Endothelial cell of umbilical vein (primary cell): ENCODE data around the gene TRAF3. TPM values are rescaled to one million over a fixed set of nuclear protein-coding genes. Genes with fewer than 3 reads are reported as not detected.

Source experiments
- BruUV-seq: library from RNA; stranded (reverse); fragments of 400-500 nt; replicated peaks from 2 replicates; lab custom pipeline; 2021; lab: Mats Ljungman, UMichigan
- CTCF ChIA-PET: fragments of 300-600, 350-600 bp; sonication (Branson Sonifier 250); formaldehyde crosslinking; loops from one replicate; lab custom pipeline; 2021; ENCODE audit warnings: antibody characterized with exemption, inconsistent platforms; lab: Charles Lee
- POLR2A ChIA-PET: fragments of 300-600, 350-600 bp; sonication (Branson Sonifier 250); formaldehyde crosslinking; loops from one replicate; lab custom pipeline; 2021; ENCODE audit warnings: antibody characterized with exemption, inconsistent platforms; lab: Charles Lee
- DNase-seq: peaks from one replicate; pipeline ENCODE4 v3.0.0-alpha.2; 2011; ENCODE audit warnings: low read depth, low spot score
- FAIRE-seq: peaks from 2 replicates; lab custom pipeline; 2011; peaks lifted over from hg19 to GRCh38; lab: Jason Lieb, UNC
- H2AFZ ChIP-seq: 2 replicates; pipeline ENCODE4 v1.6.0; 2012; ENCODE audit warnings: low read depth, low read length, control low read depth, inconsistent platforms
- H3K27ac ChIP-seq: 2 replicates; pipeline ENCODE4 v1.5.1; 2011; ENCODE audit warnings: low read depth, mild to moderate bottlenecking, control low read depth, low read length, moderate library complexity; ENCODE audit not compliant: insufficient read depth
- H3K27me3 ChIP-seq, 2 experiments: 2 replicates each; pipeline versions ENCODE4 v1.6.0 to v1.6.1; 2011; ENCODE audit warnings: low read length in 2 of 2, mixed read lengths in 1 of 2; ENCODE audit not compliant: control insufficient read depth in 2 of 2, insufficient read depth in 2 of 2
- H3K36me3 ChIP-seq, 2 experiments: 2 replicates in 1 of 2; 3 replicates in 1 of 2; pipeline ENCODE4 v1.5.1; 2011; ENCODE audit warnings: low read length in 2 of 2, mild to moderate bottlenecking in 1 of 2, moderate library complexity in 1 of 2; ENCODE audit not compliant: control insufficient read depth in 2 of 2, insufficient read depth in 2 of 2; ENCODE audit errors: extremely low read depth in 1 of 2
- H3K4me1 ChIP-seq: 3 replicates; pipeline ENCODE4 v1.5.1; 2011; ENCODE audit warnings: mild to moderate bottlenecking, low read length; ENCODE audit not compliant: control insufficient read depth, insufficient read depth; ENCODE audit errors: extremely low read depth
- H3K4me2 ChIP-seq: 2 replicates; pipeline ENCODE4 v1.6.1; 2011; ENCODE audit warnings: low read length, control low read depth, mixed read lengths; ENCODE audit not compliant: insufficient read depth
- H3K4me3 ChIP-seq, 3 experiments: fragments of 200-600 bp in 1 of 3; sonication (generic), shearing (Covaris generic) in 1 of 3; replicated peaks in 1 of 3; 2 replicates each; pipeline ENCODE4 v1.5.1; 2011 to 2016; ENCODE audit warnings: control low read depth in 3 of 3, low read length in 3 of 3, mild to moderate bottlenecking in 2 of 3, inconsistent platforms in 1 of 3, low read depth in 1 of 3, moderate library complexity in 1 of 3; ENCODE audit not compliant: insufficient read depth in 1 of 3
- H3K79me2 ChIP-seq: 2 replicates; pipeline ENCODE4 v1.6.0; 2012; ENCODE audit warnings: low read length, inconsistent platforms; ENCODE audit not compliant: control insufficient read depth, insufficient read depth
- H3K9ac ChIP-seq: replicated peaks from 2 replicates; pipeline ENCODE3; 2011; ENCODE audit warnings: low read length, control low read depth; ENCODE audit not compliant: insufficient read depth; ENCODE audit errors: extremely low read depth
- H3K9me1 ChIP-seq: replicated peaks from 3 replicates; pipeline ENCODE4 v1.6.0; 2011; ENCODE audit warnings: mild to moderate bottlenecking, low read length; ENCODE audit not compliant: control insufficient read depth, insufficient read depth; ENCODE audit errors: extremely low read depth
- H3K9me3 ChIP-seq: replicated peaks from 2 replicates; pipeline ENCODE4 v1.5.1; 2012; ENCODE audit warnings: low read length, inconsistent platforms; ENCODE audit not compliant: control insufficient read depth, insufficient read depth
- H4K20me1 ChIP-seq: replicated peaks from 2 replicates; pipeline ENCODE3; 2011; ENCODE audit warnings: mild to moderate bottlenecking, low read length; ENCODE audit not compliant: control insufficient read depth, insufficient read depth; ENCODE audit errors: extremely low read depth
- FOS ChIP-seq: IDR thresholded peaks from 2 replicates; pipeline ENCODE4 v1.6.1; 2011; ENCODE audit warnings: mild to moderate bottlenecking, low read length, moderate library complexity, borderline replicate concordance; ENCODE audit not compliant: insufficient read depth
- GATA2 ChIP-seq: IDR thresholded peaks from 2 replicates; pipeline ENCODE4 v1.7.0; 2011; ENCODE audit warnings: low read depth, mild to moderate bottlenecking, moderate library complexity, mixed read lengths, low read length; ENCODE audit not compliant: insufficient read length, insufficient read depth
- MYC ChIP-seq: IDR thresholded peaks from one replicate; pipeline ENCODE4 v1.6.1; 2011; ENCODE audit warnings: mild to moderate bottlenecking, low read depth, low read length
- POLR2A ChIP-seq: IDR thresholded peaks from 2 replicates; pipeline ENCODE4 v1.6.1; 2012; ENCODE audit warnings: low read depth, mild to moderate bottlenecking, control low read depth, low read length
- dilution Hi-C: fragments of 300-500 bp; cut with MboI; formaldehyde crosslinking; loops from one replicate; pipeline ENCODE4 v1.15.0; 2019; ENCODE audit warnings: low sequenced_read_pairs; ENCODE audit not compliant: extremely low pct_ligation_motif_present
- intact Hi-C: fragments of 100-400 bp; cut with micrococcal nuclease; formaldehyde crosslinking; loops from one replicate; pipeline ENCODE4 v1.10.0; 2022
- polyA plus RNA-seq, 4 experiments: library from polyadenylated mRNA; depleted of rRNA in 3 of 4; stranded (reverse) in 3 of 4; unstranded in 1 of 4; fragments of >200 nt; gene quantifications; 2 replicates each; pipeline versions ENCODE4 v1.2.1 to v1.2.3, GENCODE V29; 2011 to 2012; ENCODE audit warnings: missing spikeins in 1 of 4
- total RNA-seq: library from RNA; stranded (reverse); gene quantifications from 2 replicates; pipeline ENCODE4 v1.2.3, GENCODE V29; 2021
- TF ChIP-seq, protein P1 (sequence below), 2 donors: IDR thresholded peaks; 1 replicate in 1 of 2; 2 replicates in 1 of 2; pipeline ENCODE4 v1.5.1; 2011; ENCODE audit warnings: low read length in 2 of 2, mild to moderate bottlenecking in 2 of 2, moderate library complexity in 2 of 2, control low read depth in 1 of 2, inconsistent platforms in 1 of 2, low read depth in 1 of 2; ENCODE audit not compliant: insufficient read depth in 1 of 2; ENCODE audit errors: extremely low read depth in 1 of 2

Gene TRAF3
- total and polyA plus RNA-seq, 2 donors (not counting 3 experiments of a cell fraction or from before 2014, with no cell fraction given): 14.4 to 27.6 TPM

GRCh38 chr14:102917469-102918211 lies 140.4 kb downstream of the TRAF3 start:
- H3K27ac ChIP-seq: no peak overlapping the region
- ChIA-PET CTCF (interaction anchor here (0.6 to 2.8 kb wide), 8 partner anchors 9 to 393 kb away, joined by 3 to 47 read pairs (median 4); no protein-coding TSS in a partner anchor), POLR2A (no interaction called here)
- H3K9ac ChIP-seq: no peak overlapping the region
- no peak for TF ChIP-seq MYC
- TF ChIP-seq FOS: no peak
- no peak for TF ChIP-seq GATA2
- TF ChIP-seq, protein P1, sequence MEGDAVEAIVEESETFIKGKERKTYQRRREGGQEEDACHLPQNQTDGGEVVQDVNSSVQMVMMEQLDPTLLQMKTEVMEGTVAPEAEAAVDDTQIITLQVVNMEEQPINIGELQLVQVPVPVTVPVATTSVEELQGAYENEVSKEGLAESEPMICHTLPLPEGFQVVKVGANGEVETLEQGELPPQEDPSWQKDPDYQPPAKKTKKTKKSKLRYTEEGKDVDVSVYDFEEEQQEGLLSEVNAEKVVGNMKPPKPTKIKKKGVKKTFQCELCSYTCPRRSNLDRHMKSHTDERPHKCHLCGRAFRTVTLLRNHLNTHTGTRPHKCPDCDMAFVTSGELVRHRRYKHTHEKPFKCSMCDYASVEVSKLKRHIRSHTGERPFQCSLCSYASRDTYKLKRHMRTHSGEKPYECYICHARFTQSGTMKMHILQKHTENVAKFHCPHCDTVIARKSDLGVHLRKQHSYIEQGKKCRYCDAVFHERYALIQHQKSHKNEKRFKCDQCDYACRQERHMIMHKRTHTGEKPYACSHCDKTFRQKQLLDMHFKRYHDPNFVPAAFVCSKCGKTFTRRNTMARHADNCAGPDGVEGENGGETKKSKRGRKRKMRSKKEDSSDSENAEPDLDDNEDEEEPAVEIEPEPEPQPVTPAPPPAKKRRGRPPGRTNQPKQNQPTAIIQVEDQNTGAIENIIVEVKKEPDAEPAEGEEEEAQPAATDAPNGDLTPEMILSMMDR (IDR thresholded peaks at IDR 0.05; ENCODE audit: extremely low read depth in 1 of 2, insufficient read depth in 1 of 2, low read depth in 1 of 2, low read length in 2 of 2): peak; percentile 72 to 78
- TF ChIP-seq POLR2A: no peak
- no peaks in the 10 kb centered on the region for H3K79me2 ChIP-seq
- no peak overlapping the region for H2AFZ ChIP-seq
- dilution Hi-C loops (no loop called here), intact Hi-C loops (loop anchor here (1.0 to 2.0 kb wide), 5 partner anchors 142 to 479 kb away; no protein-coding TSS in a partner anchor)
- no peaks in the 10 kb centered on the region for H3K36me3 ChIP-seq
- no peaks in the 10 kb centered on the region for H3K4me1 ChIP-seq
- H3K4me3 ChIP-seq: no peak overlapping the region
- DNase-seq (peak; percentile 47), FAIRE-seq (peak; percentile 48)
- H3K9me3 ChIP-seq: no peaks in the 10 kb centered on the region
- peaks cover 7 to 8% of the 10 kb centered on the region in 2 experiments for H3K27me3 ChIP-seq
- no TSS peak for BruUV-seq
- no peak overlapping the region for H3K4me2 ChIP-seq
- no peaks in the 10 kb centered on the region for H3K9me1 ChIP-seq
- no peaks in the 10 kb centered on the region for H4K20me1 ChIP-seq
